GM12878 (cell line): Measurements from ENCODE around the gene ADAMTS2. TPM values are rescaled to one million over a fixed set of nuclear protein-coding genes. Genes with fewer than 3 reads are reported as not detected.

ENCODE experiments used
- ATAC-seq: fragments of 200-7000 bp; cut with Tn5 transposase; 3 replicates; pipeline ENCODE4 v1.9.1; 2020; ENCODE audit warnings: mild to moderate bottlenecking, moderate library complexity
- BruUV-seq: library from RNA; stranded (reverse); fragments of 400-500 nt; replicated peaks from 2 replicates; lab custom pipeline; 2021; lab: Mats Ljungman, UMichigan
- CTCF ChIA-PET: fragments of 300-600 bp; sonication (Branson Sonifier 250); formaldehyde crosslinking; extraction: SDS; loops from one replicate; lab custom pipeline; 2021; ENCODE audit warnings: inconsistent platforms; lab: Yijun Ruan, JAX
- POLR2A ChIA-PET: fragments of 350-600 bp; formaldehyde crosslinking; extraction: SDS; loops from one replicate; lab custom pipeline; 2021; ENCODE audit warnings: inconsistent platforms; lab: Charles Lee
- RAD21 ChIA-PET: fragments of 300-600 bp; sonication (Branson Sonifier 250); formaldehyde crosslinking; loops from one replicate; lab custom pipeline; 2023; ENCODE audit warnings: antibody characterized with exemption; ENCODE audit not compliant: unreplicated experiment; lab: Charles Lee
- SMC1A ChIA-PET: fragments of 300-600 bp; sonication (Branson Sonifier 250); formaldehyde crosslinking; loops from one replicate; lab custom pipeline; 2023; ENCODE audit not compliant: unreplicated experiment, uncharacterized antibody; lab: Charles Lee
- DNase-seq: peaks from one replicate; pipeline ENCODE4 v3.0.0-alpha.2; 2011; ENCODE audit warnings: low read depth, low spot score
- FAIRE-seq: peaks from 3 replicates; lab custom pipeline; 2011; peaks lifted over from hg19 to GRCh38; lab: Jason Lieb, UNC
- H2AFZ ChIP-seq: 2 replicates; pipeline ENCODE4 v1.6.0; 2011; ENCODE audit warnings: low read depth, low read length, control low read depth; ENCODE audit not compliant: control insufficient read depth
- H3K27ac ChIP-seq: 2 replicates; pipeline ENCODE4 v1.5.1; 2011; ENCODE audit warnings: control low read depth; ENCODE audit not compliant: control insufficient read depth, insufficient read depth
- H3K27me3 ChIP-seq, 2 experiments: replicated peaks in 1 of 2; 2 replicates each; pipeline versions ENCODE4 v1.6.0 to v1.6.1; 2011; ENCODE audit warnings: low read length in 1 of 2; ENCODE audit not compliant: control insufficient read depth in 2 of 2, insufficient read depth in 2 of 2
- H3K36me3 ChIP-seq, 2 experiments: 2 replicates each; pipeline ENCODE4 v1.5.1; 2011; ENCODE audit warnings: low read length in 1 of 2; ENCODE audit not compliant: control insufficient read depth in 2 of 2, insufficient read depth in 2 of 2
- H3K4me1 ChIP-seq: 2 replicates; pipeline ENCODE4 v1.6.1; 2011; ENCODE audit warnings: mild to moderate bottlenecking, low read length, moderate library complexity, mixed read lengths; ENCODE audit not compliant: control insufficient read depth, insufficient read depth
- H3K4me2 ChIP-seq: 2 replicates; pipeline ENCODE4 v1.6.0; 2011; ENCODE audit warnings: control low read depth; ENCODE audit not compliant: control insufficient read depth, insufficient read depth
- H3K4me3 ChIP-seq: fragments of 200-600 bp; sonication (generic); 2 replicates; pipeline ENCODE4 v1.5.1; 2016
- H3K79me2 ChIP-seq: 2 replicates; pipeline ENCODE4 v1.6.0; 2011; ENCODE audit warnings: low read length; ENCODE audit not compliant: control insufficient read depth, insufficient read depth
- H3K9ac ChIP-seq: 2 replicates; pipeline ENCODE4 v1.8.0; 2011; ENCODE audit warnings: low read length, control low read depth, mixed read lengths; ENCODE audit not compliant: control insufficient read depth, insufficient read depth
- H3K9me3 ChIP-seq: replicated peaks from 3 replicates; pipeline ENCODE4 v1.5.1; 2011; ENCODE audit warnings: mild to moderate bottlenecking, low read length; ENCODE audit not compliant: control insufficient read depth, insufficient read depth
- H4K20me1 ChIP-seq: 2 replicates; pipeline ENCODE4 v1.6.0; 2011; ENCODE audit not compliant: control insufficient read depth, insufficient read depth
- CHD2 ChIP-seq: IDR thresholded peaks from 2 replicates; pipeline ENCODE4 v1.6.1; 2011; ENCODE audit warnings: low read depth, low read length, improper control_type of control experiment, borderline replicate concordance
- E2F8 ChIP-seq: fragments of 450-650 bp; IDR thresholded peaks from 2 replicates; pipeline ENCODE4 v1.6.1; 2018; ENCODE audit warnings: mild to moderate bottlenecking, low read depth, moderate library complexity; ENCODE audit not compliant: partially characterized antibody
- HCFC1 ChIP-seq: fragments of 150-350 bp; IDR thresholded peaks from 2 replicates; pipeline ENCODE4 v1.6.1; 2014; ENCODE audit warnings: low read length
- MEF2B ChIP-seq: fragments of 450-650 bp; IDR thresholded peaks from 2 replicates; pipeline ENCODE4 v1.6.1; 2018; ENCODE audit warnings: mild to moderate bottlenecking, moderate library complexity; ENCODE audit not compliant: partially characterized antibody, poor library complexity, severe bottlenecking
- NFYA ChIP-seq: IDR thresholded peaks from 2 replicates; pipeline ENCODE4 v1.6.1; 2011; ENCODE audit warnings: low read depth, mild to moderate bottlenecking, low read length, improper control_type of control experiment, borderline replicate concordance
- RFX5 ChIP-seq: IDR thresholded peaks from 2 replicates; pipeline ENCODE4 v1.6.1; 2011; ENCODE audit warnings: low read depth, low read length, improper control_type of control experiment
- SRF ChIP-seq, 2 experiments: IDR thresholded peaks; 2 replicates each; pipeline ENCODE4 v1.6.1; 2011; ENCODE audit warnings: low read depth in 2 of 2, low read length in 2 of 2, mild to moderate bottlenecking in 1 of 2, moderate library complexity in 1 of 2
- ZBTB33 ChIP-seq: fragments of 450-650 bp; IDR thresholded peaks from 2 replicates; pipeline ENCODE4 v1.6.1; 2017; ENCODE audit warnings: mild to moderate bottlenecking
- ZNF384 ChIP-seq: IDR thresholded peaks from 2 replicates; pipeline ENCODE4 v1.6.1; 2012; ENCODE audit warnings: low read depth, mild to moderate bottlenecking, low read length, improper control_type of control experiment, borderline replicate concordance
- WGBS: methylation state at CpG from one replicate; pipeline ENCODE4 v1.1.6; 2016; ENCODE audit warnings: low lambda C conversion rate; ENCODE audit not compliant: insufficient replicate concordance, insufficient coverage; ENCODE audit errors: missing lambda C conversion rate; 5-methylcytosine and 5-hydroxymethylcytosine counted together
- in situ Hi-C: fragments of 300-500 bp; cut with MboI; formaldehyde crosslinking; loops from 9 replicates; pipeline ENCODE4 v1.14.3; 2018; ENCODE audit warnings: mixed read lengths
- intact Hi-C: fragments of 100-400 bp; cut with micrococcal nuclease; formaldehyde crosslinking; loops from one replicate; pipeline ENCODE4 v1.14.2; 2022; ENCODE audit not compliant: unreplicated experiment
- polyA plus RNA-seq, 11 experiments: library from polyadenylated mRNA; depleted of rRNA in 4 of 11; unstranded in 6 of 11; stranded (reverse) in 5 of 11; fragments of >200 nt; fragmentation: Nextera tagmentation in 4 of 11; fragmentation: Illumina TruSeq in 1 of 11; extraction: Ambion mirVana in 4 of 11; extraction: Trizol in 1 of 11; gene quantifications; 1 replicate in 1 of 11; 2 replicates in 10 of 11; pipeline versions ENCODE4 v1.2.1 to v1.2.3, GENCODE V29; 2011 to 2016; ENCODE audit warnings: inconsistent platforms in 2 of 11, missing spikeins in 2 of 11, low read depth in 1 of 11
- total RNA-seq, 4 experiments: library from RNA; depleted of rRNA in 3 of 4; stranded (reverse); fragments of >200 nt in 3 of 4; fragmentation: Illumina TruSeq in 1 of 4; extraction: Trizol in 1 of 4; gene quantifications; 2 replicates each; pipeline versions ENCODE4 v1.2.1 to v1.2.3, GENCODE V29; 2013 to 2021
- TF ChIP-seq, protein P1 (sequence below): fragments of 450-650 bp; conservative IDR thresholded peaks from 2 replicates; pipeline ENCODE4 v1.6.1; 2017; ENCODE audit warnings: mild to moderate bottlenecking, moderate library complexity
- TF ChIP-seq, protein P2 (sequence below): fragments of 450-650 bp; IDR thresholded peaks from 2 replicates; pipeline ENCODE4 v1.6.1; 2017; ENCODE audit warnings: mild to moderate bottlenecking, moderate library complexity

Gene ADAMTS2
- total and polyA plus RNA-seq, 10 of the 15 experiments (the other 5 are each of a cell fraction or from before 2014, with no cell fraction given), result 0.03 to 0.05 TPM; not detected in 8

GRCh38 chr5:179187681-179188575 is 157.3 kb downstream of the ADAMTS2 start:
- H3K9me3 ChIP-seq, result no peaks in the 10 kb centered on the region; the same call in 2 of the 3 replicates
- DNase-seq (no peak), ATAC-seq (no peak), FAIRE-seq (no peak)
- H3K4me3 ChIP-seq, result no peak overlapping the region
- no peaks in the 10 kb centered on the region for H3K36me3 ChIP-seq
- no peak overlapping the region for H3K9ac ChIP-seq
- SMC1A ChIA-PET, result no interaction called here
- WGBS, result 38% methylated on average over 13 of the region's 13 CpGs
- no peak overlapping the region for H3K27ac ChIP-seq
- no peak overlapping the region for H3K4me2 ChIP-seq
- no peaks in the 10 kb centered on the region for H3K4me1 ChIP-seq
- BruUV-seq, result no TSS peak
- H3K79me2 ChIP-seq, result no peaks in the 10 kb centered on the region
- in situ Hi-C loops (no loop called here), intact Hi-C loops (no loop called here)
- no peaks in the 10 kb centered on the region for H3K27me3 ChIP-seq
- RAD21 ChIA-PET, result no interaction called here
- CTCF ChIA-PET, result no interaction called here
- H2AFZ ChIP-seq, result no peak overlapping the region
- POLR2A ChIA-PET, result no interaction called here
- H4K20me1 ChIP-seq, result no peaks in the 10 kb centered on the region
- TF ChIP-seq NFYA (no peak), ZNF384 (no peak), E2F8 (no peak), SRF (IDR thresholded peaks at IDR 0.05; ENCODE audit: low read depth in 2 of 2, low read length in 2 of 2) (no peak), RFX5 (no peak), HCFC1 (no peak), CHD2 (no peak), ZBTB33 (no peak), MEF2B (no peak)
- TF ChIP-seq, protein P1, sequence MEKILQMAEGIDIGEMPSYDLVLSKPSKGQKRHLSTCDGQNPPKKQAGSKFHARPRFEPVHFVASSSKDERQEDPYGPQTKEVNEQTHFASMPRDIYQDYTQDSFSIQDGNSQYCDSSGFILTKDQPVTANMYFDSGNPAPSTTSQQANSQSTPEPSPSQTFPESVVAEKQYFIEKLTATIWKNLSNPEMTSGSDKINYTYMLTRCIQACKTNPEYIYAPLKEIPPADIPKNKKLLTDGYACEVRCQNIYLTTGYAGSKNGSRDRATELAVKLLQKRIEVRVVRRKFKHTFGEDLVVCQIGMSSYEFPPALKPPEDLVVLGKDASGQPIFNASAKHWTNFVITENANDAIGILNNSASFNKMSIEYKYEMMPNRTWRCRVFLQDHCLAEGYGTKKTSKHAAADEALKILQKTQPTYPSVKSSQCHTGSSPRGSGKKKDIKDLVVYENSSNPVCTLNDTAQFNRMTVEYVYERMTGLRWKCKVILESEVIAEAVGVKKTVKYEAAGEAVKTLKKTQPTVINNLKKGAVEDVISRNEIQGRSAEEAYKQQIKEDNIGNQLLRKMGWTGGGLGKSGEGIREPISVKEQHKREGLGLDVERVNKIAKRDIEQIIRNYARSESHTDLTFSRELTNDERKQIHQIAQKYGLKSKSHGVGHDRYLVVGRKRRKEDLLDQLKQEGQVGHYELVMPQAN, result no peak
- TF ChIP-seq, protein P2, sequence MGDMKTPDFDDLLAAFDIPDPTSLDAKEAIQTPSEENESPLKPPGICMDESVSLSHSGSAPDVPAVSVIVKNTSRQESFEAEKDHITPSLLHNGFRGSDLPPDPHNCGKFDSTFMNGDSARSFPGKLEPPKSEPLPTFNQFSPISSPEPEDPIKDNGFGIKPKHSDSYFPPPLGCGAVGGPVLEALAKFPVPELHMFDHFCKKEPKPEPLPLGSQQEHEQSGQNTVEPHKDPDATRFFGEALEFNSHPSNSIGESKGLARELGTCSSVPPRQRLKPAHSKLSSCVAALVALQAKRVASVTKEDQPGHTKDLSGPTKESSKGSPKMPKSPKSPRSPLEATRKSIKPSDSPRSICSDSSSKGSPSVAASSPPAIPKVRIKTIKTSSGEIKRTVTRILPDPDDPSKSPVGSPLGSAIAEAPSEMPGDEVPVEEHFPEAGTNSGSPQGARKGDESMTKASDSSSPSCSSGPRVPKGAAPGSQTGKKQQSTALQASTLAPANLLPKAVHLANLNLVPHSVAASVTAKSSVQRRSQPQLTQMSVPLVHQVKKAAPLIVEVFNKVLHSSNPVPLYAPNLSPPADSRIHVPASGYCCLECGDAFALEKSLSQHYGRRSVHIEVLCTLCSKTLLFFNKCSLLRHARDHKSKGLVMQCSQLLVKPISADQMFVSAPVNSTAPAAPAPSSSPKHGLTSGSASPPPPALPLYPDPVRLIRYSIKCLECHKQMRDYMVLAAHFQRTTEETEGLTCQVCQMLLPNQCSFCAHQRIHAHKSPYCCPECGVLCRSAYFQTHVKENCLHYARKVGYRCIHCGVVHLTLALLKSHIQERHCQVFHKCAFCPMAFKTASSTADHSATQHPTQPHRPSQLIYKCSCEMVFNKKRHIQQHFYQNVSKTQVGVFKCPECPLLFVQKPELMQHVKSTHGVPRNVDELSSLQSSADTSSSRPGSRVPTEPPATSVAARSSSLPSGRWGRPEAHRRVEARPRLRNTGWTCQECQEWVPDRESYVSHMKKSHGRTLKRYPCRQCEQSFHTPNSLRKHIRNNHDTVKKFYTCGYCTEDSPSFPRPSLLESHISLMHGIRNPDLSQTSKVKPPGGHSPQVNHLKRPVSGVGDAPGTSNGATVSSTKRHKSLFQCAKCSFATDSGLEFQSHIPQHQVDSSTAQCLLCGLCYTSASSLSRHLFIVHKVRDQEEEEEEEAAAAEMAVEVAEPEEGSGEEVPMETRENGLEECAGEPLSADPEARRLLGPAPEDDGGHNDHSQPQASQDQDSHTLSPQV, result no peak
